ENCODE measurements around the gene ARHGAP32. TPM values are rescaled to one million over a fixed set of nuclear protein-coding genes. Genes with fewer than 3 reads are reported as not detected.

Gene ARHGAP32
- total and polyA plus RNA-seq, 2 experiments from 2014 or later: 9.9 to 17.3 TPM

DNA sequence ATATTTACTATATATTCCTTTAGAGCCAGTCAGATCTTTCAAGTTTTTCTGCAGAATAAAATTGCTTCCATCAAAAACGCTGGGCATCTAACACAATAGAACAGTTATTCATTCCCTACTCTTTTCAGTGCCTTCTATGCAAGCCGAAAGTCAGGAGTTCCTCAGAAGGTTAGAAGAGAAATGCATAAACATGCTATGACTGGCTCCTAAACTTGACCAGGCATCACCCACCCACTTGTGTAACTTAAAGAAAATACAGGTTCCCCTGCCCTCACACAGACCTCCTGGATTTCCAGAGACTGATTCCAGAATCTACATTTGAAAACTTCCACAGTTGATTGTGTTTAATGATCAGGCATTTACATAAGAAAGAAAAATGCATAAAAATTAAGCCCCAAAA lies 19.3 kb upstream of the ARHGAP32 start:
- peaks cover 72% of the 10 kb centered on the region for H3K79me2 ChIP-seq
- no peaks in the 10 kb centered on the region for H3K27me3 ChIP-seq

GRCh38 chr11:129210831-129211181 lies 18.7 kb upstream of the ARHGAP32 start:
- Histone ChIP-seq H3K9me3 (ENCODE audit: low read depth) (no peaks in the 10 kb centered on the region), H3K9me2 (replicated peaks; ENCODE audit: insufficient read depth) (no peaks in the 10 kb centered on the region), H3K36me3 (replicated peaks; ENCODE audit: insufficient read depth, low read depth) (no peaks in the 10 kb centered on the region), H2AFZ (no peak overlapping the region), H3K79me2 (peaks cover 70% of the 10 kb centered on the region), H3K27me3 (no peaks in the 10 kb centered on the region), H3K4me2 (peak overlapping the region; percentile 1), H3K27ac (no peak overlapping the region), H4K20me1 (ENCODE audit: insufficient read depth, poor library complexity, severe bottlenecking) (no peaks in the 10 kb centered on the region), H3K4me3 (no peak overlapping the region), H3K4me1 (ENCODE audit: insufficient read depth) (no peaks in the 10 kb centered on the region)
- DNase-seq (ENCODE audit: low spot score): no peak
- TF ChIP-seq EZH2 (IDR thresholded peaks at IDR 0.05; ENCODE audit: borderline replicate concordance) (no peak), CTCF (IDR thresholded peaks at IDR 0.05; ENCODE audit: poor library complexity) (no peak), EZH2phosphoT487 (IDR thresholded peaks at IDR 0.05; ENCODE audit: low read depth, severe bottlenecking, unreplicated experiment) (no peak)
- WGBS (ENCODE audit: low lambda C conversion rate, missing lambda C conversion rate): 78% methylated on average over 5 of the region's 5 CpGs

More for the DNA sequence above, 19.3 kb upstream of the ARHGAP32 start:
- Histone ChIP-seq H3K4me1 (ENCODE audit: insufficient read depth) (no peaks in the 10 kb centered on the region), H3K36me3 (replicated peaks; ENCODE audit: insufficient read depth, low read depth) (no peaks in the 10 kb centered on the region), H3K27ac (no peak overlapping the region), H3K4me3 (no peak overlapping the region), H4K20me1 (ENCODE audit: insufficient read depth, poor library complexity, severe bottlenecking) (no peaks in the 10 kb centered on the region), H2AFZ (no peak overlapping the region), H3K9me2 (replicated peaks; ENCODE audit: insufficient read depth) (no peaks in the 10 kb centered on the region), H3K9me3 (ENCODE audit: low read depth) (no peaks in the 10 kb centered on the region), H3K4me2 (no peak overlapping the region)
- 81% methylated on average over 2 of the region's 2 CpGs for WGBS (ENCODE audit: low lambda C conversion rate, missing lambda C conversion rate)
- DNase-seq (ENCODE audit: low spot score): no peak
- TF ChIP-seq EZH2phosphoT487 (IDR thresholded peaks at IDR 0.05; ENCODE audit: low read depth, severe bottlenecking, unreplicated experiment): no peak
- TF ChIP-seq CTCF (IDR thresholded peaks at IDR 0.05; ENCODE audit: poor library complexity): no peak
- TF ChIP-seq EZH2 (IDR thresholded peaks at IDR 0.05; ENCODE audit: borderline replicate concordance): no peak

GRCh38 chr11:129209891-129210830 lies 18.0 kb upstream of the ARHGAP32 start:
- Histone ChIP-seq H4K20me1 (ENCODE audit: insufficient read depth, poor library complexity, severe bottlenecking) (no peaks in the 10 kb centered on the region), H3K4me1 (ENCODE audit: insufficient read depth) (no peaks in the 10 kb centered on the region), H2AFZ (no peak overlapping the region), H3K27me3 (no peaks in the 10 kb centered on the region), H3K79me2 (peaks cover 64% of the 10 kb centered on the region), H3K4me3 (no peak overlapping the region), H3K9me2 (replicated peaks; ENCODE audit: insufficient read depth) (no peaks in the 10 kb centered on the region), H3K9me3 (ENCODE audit: low read depth) (no peaks in the 10 kb centered on the region), H3K4me2 (peak overlapping the region; percentile 1), H3K27ac (no peak overlapping the region), H3K36me3 (replicated peaks; ENCODE audit: insufficient read depth, low read depth) (no peaks in the 10 kb centered on the region)
- TF ChIP-seq CTCF (IDR thresholded peaks at IDR 0.05; ENCODE audit: poor library complexity) (no peak), EZH2 (IDR thresholded peaks at IDR 0.05; ENCODE audit: borderline replicate concordance) (no peak), EZH2phosphoT487 (IDR thresholded peaks at IDR 0.05; ENCODE audit: low read depth, severe bottlenecking, unreplicated experiment) (no peak)
- 66% methylated on average over 7 of the region's 7 CpGs for WGBS (ENCODE audit: low lambda C conversion rate, missing lambda C conversion rate)
- DNase-seq (ENCODE audit: low spot score): no peak

Data from hepatocyte (in vitro differentiated cells).